Upper lobe of right lung (tissue), 1 donor: ENCODE measurements around the gene ROR2. TPM values are rescaled to one million over a fixed set of nuclear protein-coding genes. Genes with fewer than 3 reads are reported as not detected.

Experiments
- ATAC-seq: fragments of 200-7000 bp; cut with Tn5 transposase; one replicate; pipeline ENCODE4 v1.9.1; 2020; ENCODE audit warnings: mild to moderate bottlenecking, moderate library complexity
- DNase-seq: peaks from one replicate; pipeline ENCODE4 v3.0.0-alpha.2; 2020
- H3K27ac ChIP-seq: fragments of 200-600 bp; one replicate; pipeline ENCODE4 v1.8.0; 2022
- H3K27me3 ChIP-seq: fragments of 200-600 bp; one replicate; pipeline ENCODE4 v1.8.0; 2022; ENCODE audit warnings: mild to moderate bottlenecking
- H3K36me3 ChIP-seq: fragments of 200-600 bp; one replicate; pipeline ENCODE4 v1.8.0; 2022
- H3K4me1 ChIP-seq: fragments of 200-600 bp; one replicate; pipeline ENCODE4 v1.8.0; 2022
- H3K4me3 ChIP-seq: fragments of 200-600 bp; one replicate; pipeline ENCODE4 v1.8.0; 2022; ENCODE audit warnings: mild to moderate bottlenecking
- H3K9me3 ChIP-seq: fragments of 200-600 bp; one replicate; pipeline ENCODE4 v1.8.0; 2022
- CTCF ChIP-seq: fragments of 200-600 bp; IDR thresholded peaks from one replicate; pipeline ENCODE4 v1.8.0; 2022; ENCODE audit warnings: antibody characterized with exemption
- intact Hi-C: fragments of 100-400 bp; cut with DNase I; formaldehyde crosslinking; loops from one replicate; pipeline ENCODE4 v1.11.0; 2022
- total RNA-seq: library from RNA; stranded (reverse); fragmentation: NEBNext Ultra II Directional; extraction: Animal tissue kit (Norgen Biotek cat#: 25700); gene quantifications from one replicate; pipeline ENCODE4 v1.2.1, GENCODE V29; 2021
- donor health status: DM: no; HTN: yes; CAD: no; lungs with severe emphysema.

Gene ROR2
- total RNA-seq, 1 donor from 2014 or later, result 5.5 TPM

- intact Hi-C loops, result no loop called here
- DNase-seq (no peak), ATAC-seq (no peak)
- H3K27ac ChIP-seq, result no peak overlapping the region
- no peaks in the 10 kb centered on the region for H3K9me3 ChIP-seq
- H3K4me3 ChIP-seq, result no peak overlapping the region
- no peak for TF ChIP-seq CTCF
- no peaks in the 10 kb centered on the region for H3K36me3 ChIP-seq
- no peaks in the 10 kb centered on the region for H3K27me3 ChIP-seq
- no peaks in the 10 kb centered on the region for H3K4me1 ChIP-seq
These were observed 164.6 kb downstream of the ROR2 start for GRCh38 chr9:91785447-91785842.

- H3K4me1 ChIP-seq, result no peaks in the 10 kb centered on the region
- no peak for ATAC-seq
These were observed 165.2 kb downstream of the ROR2 start for GRCh38 chr9:91784673-91785446.

GRCh38 chr9:91783876-91784672, 166.0 kb downstream of the ROR2 start:
- TF ChIP-seq CTCF, result no peak
- H3K4me3 ChIP-seq, result no peak overlapping the region
- intact Hi-C loops, result no loop called here
- H3K27ac ChIP-seq, result no peak overlapping the region
- ATAC-seq (no peak), DNase-seq (no peak)
- H3K27me3 ChIP-seq, result no peaks in the 10 kb centered on the region
- H3K9me3 ChIP-seq, result no peaks in the 10 kb centered on the region
- H3K4me1 ChIP-seq, result no peaks in the 10 kb centered on the region
- no peaks in the 10 kb centered on the region for H3K36me3 ChIP-seq

More at GRCh38 chr9:91784673-91785446, 165.2 kb downstream of the ROR2 start:
- Histone ChIP-seq H3K27me3 (no peaks in the 10 kb centered on the region), H3K27ac (no peak overlapping the region), H3K36me3 (no peaks in the 10 kb centered on the region), H3K4me3 (no peak overlapping the region), H3K9me3 (no peaks in the 10 kb centered on the region)
- no peak for TF ChIP-seq CTCF
- no peak for DNase-seq
- intact Hi-C loops, result no loop called here

GRCh38 chr9:91783411-91783810, 166.6 kb downstream of the ROR2 start:
- Histone ChIP-seq H3K4me1 (no peaks in the 10 kb centered on the region), H3K4me3 (no peak overlapping the region), H3K36me3 (no peaks in the 10 kb centered on the region), H3K27ac (no peak overlapping the region), H3K9me3 (no peaks in the 10 kb centered on the region), H3K27me3 (no peaks in the 10 kb centered on the region)
- TF ChIP-seq CTCF, result no peak
- ATAC-seq (no peak), DNase-seq (no peak)
- intact Hi-C loops, result no loop called here

- Histone ChIP-seq H3K27me3 (no peaks in the 10 kb centered on the region), H3K27ac (no peak overlapping the region), H3K9me3 (no peaks in the 10 kb centered on the region), H3K4me3 (no peak overlapping the region), H3K36me3 (no peaks in the 10 kb centered on the region), H3K4me1 (no peaks in the 10 kb centered on the region)
- DNase-seq, result no peak
- ATAC-seq, result no peak
- TF ChIP-seq CTCF, result no peak
- intact Hi-C loops, result no loop called here
These were observed 167.3 kb downstream of the ROR2 start for GRCh38 chr9:91782708-91783214.
